Measurements from ENCODE around the gene AMBRA1.

The AMBRA1 gene

GRCh38 chr11:46570790-46571398 is 22.9 kb downstream of the AMBRA1 start:
- no peak for DNase-seq

GRCh38 chr11:46565232-46565840 is 28.5 kb downstream of the AMBRA1 start:
- no peak for DNase-seq

- no peak for DNase-seq
Measured at GRCh38 chr11:46564459-46564858, 29.4 kb downstream of the AMBRA1 start.

GRCh38 chr11:46562527-46562926 is 31.3 kb downstream of the AMBRA1 start:
- DNase-seq: no peak

- peak; percentile 7 for DNase-seq
Measured at GRCh38 chr11:46560300-46560991, 33.4 kb downstream of the AMBRA1 start.

- no peak for DNase-seq
Measured at GRCh38 chr11:46559815-46560214, 34.0 kb downstream of the AMBRA1 start.

- no peak for DNase-seq
Measured at GRCh38 chr11:46557684-46558151, 36.1 kb downstream of the AMBRA1 start.

GRCh38 chr11:46555267-46556054 is 38.4 kb downstream of the AMBRA1 start:
- DNase-seq: no peak

- peak; percentile 57 for DNase-seq
Measured at GRCh38 chr11:46554213-46555147, 39.3 kb downstream of the AMBRA1 start.

GRCh38 chr11:46553814-46554212 is 40.0 kb downstream of the AMBRA1 start:
- no peak for DNase-seq

- DNase-seq: no peak
Measured at GRCh38 chr11:46551261-46551660, 42.6 kb downstream of the AMBRA1 start.

- DNase-seq: no peak
Measured at GRCh38 chr11:46547579-46547978, 46.2 kb downstream of the AMBRA1 start.

- no peak for DNase-seq
Measured at GRCh38 chr11:46543564-46543963, 50.3 kb downstream of the AMBRA1 start.

- no peak for DNase-seq
Measured at GRCh38 chr11:46541593-46542371, 52.0 kb downstream of the AMBRA1 start.

- DNase-seq: no peak
Measured at GRCh38 chr11:46540807-46541206, 53.0 kb downstream of the AMBRA1 start.

- DNase-seq: peak; percentile 66
Measured at GRCh38 chr11:46537537-46538295, 56.1 kb downstream of the AMBRA1 start.

GRCh38 chr11:46537121-46537520 is 56.7 kb downstream of the AMBRA1 start:
- DNase-seq: no peak

GRCh38 chr11:46535688-46536087 is 58.1 kb downstream of the AMBRA1 start:
- DNase-seq: no peak

GRCh38 chr11:46534711-46535110 is 59.1 kb downstream of the AMBRA1 start:
- DNase-seq: no peak

GRCh38 chr11:46533396-46534100 is 60.3 kb downstream of the AMBRA1 start:
- no peak for DNase-seq
